ENCODE measurements around the gene GYPE.
"Not testable (repeated sequence)": the region's sequence is repeated elsewhere in the genome, so short reads cannot be mapped to it uniquely, and the experiment has no call there.

Gene GYPE

GRCh38 chr4:143905440-143905839 lies at the start of gene GYPE:
TSS of gene GYPE (minus strand) at chr4:143905559. CDS start at chr4:143905507, 52 bp downstream.
- DNase-seq (ENCODE audit: extremely low spot score); CTCF ChIA-PET; POLR2A ChIA-PET: not testable (repeated sequence)

GRCh38 chr4:143951458-143951972 lies 46.2 kb upstream of the GYPE start:
- POLR2A ChIA-PET; DNase-seq (ENCODE audit: extremely low spot score); CTCF ChIA-PET: not testable (repeated sequence)

GRCh38 chr4:143950967-143951366 lies 45.6 kb upstream of the GYPE start:
- DNase-seq (ENCODE audit: extremely low spot score); POLR2A ChIA-PET; CTCF ChIA-PET: not testable (repeated sequence)

- DNase-seq (ENCODE audit: extremely low spot score); POLR2A ChIA-PET; CTCF ChIA-PET: not testable (repeated sequence)
These were observed 44.8 kb upstream of the GYPE start for GRCh38 chr4:143950185-143950584.

- POLR2A ChIA-PET; DNase-seq (ENCODE audit: extremely low spot score); CTCF ChIA-PET: not testable (repeated sequence)
These were observed 42.1 kb upstream of the GYPE start for GRCh38 chr4:143947493-143947892.

- CTCF ChIA-PET; DNase-seq (ENCODE audit: extremely low spot score): not testable (repeated sequence)
- POLR2A ChIA-PET: interaction anchor here (0.7 kb wide), 1 partner anchor 16 kb away, joined by 6 read pairs; no protein-coding TSS in a partner anchor
These were observed 35.3 kb upstream of the GYPE start for GRCh38 chr4:143940708-143941107.

- POLR2A ChIA-PET: no interaction called here
- TF ChIP-seq CTCF (IDR thresholded peaks at IDR 0.05; ENCODE audit: control extremely low read depth, extremely low read depth, low read depth, missing control alignments): no peak
- CTCF ChIA-PET: no interaction called here
- DNase-seq (ENCODE audit: extremely low spot score): no peak
These were observed 34.2 kb upstream of the GYPE start for GRCh38 chr4:143939528-143939927.

GRCh38 chr4:143938890-143939289 lies 33.5 kb upstream of the GYPE start:
- POLR2A ChIA-PET; CTCF ChIA-PET; DNase-seq (ENCODE audit: extremely low spot score): not testable (repeated sequence)

- ChIA-PET POLR2A (no interaction called here), CTCF (no interaction called here)
- no peak for TF ChIP-seq CTCF (IDR thresholded peaks at IDR 0.05; ENCODE audit: control extremely low read depth, extremely low read depth, low read depth, missing control alignments)
- DNase-seq (ENCODE audit: extremely low spot score): no peak
These were observed 15.8 kb upstream of the GYPE start for GRCh38 chr4:143921181-143921580.

- DNase-seq (ENCODE audit: extremely low spot score); POLR2A ChIA-PET; CTCF ChIA-PET: not testable (repeated sequence)
These were observed 11.1 kb upstream of the GYPE start for GRCh38 chr4:143916485-143916884.

GRCh38 chr4:143912478-143912877 lies 7.1 kb upstream of the GYPE start:
- DNase-seq (ENCODE audit: extremely low spot score); POLR2A ChIA-PET; CTCF ChIA-PET: not testable (repeated sequence)

GRCh38 chr4:143911528-143912417 lies 6.4 kb upstream of the GYPE start:
- CTCF ChIA-PET, POLR2A ChIA-PET: not testable (repeated sequence)
- DNase-seq (ENCODE audit: extremely low spot score): peak; percentile 18

GRCh38 chr4:143910906-143911305 lies 5.5 kb upstream of the GYPE start:
- POLR2A ChIA-PET; DNase-seq (ENCODE audit: extremely low spot score); CTCF ChIA-PET: not testable (repeated sequence)

Data from GM10248 (cell line).